WTC11 (cell line): ENCODE measurements around the gene NADK2. TPM values are rescaled to one million over a fixed set of nuclear protein-coding genes. Genes with fewer than 3 reads are reported as not detected.
A peak's percentile ranks its signal among the peaks of the same experiment; 100 is the strongest.

Experiments used
- ATF1 ChIP-seq: sonication (generic); formaldehyde crosslinking; IDR thresholded peaks from 2 replicates; pipeline ENCODE4 v1.8.1; 2023; ENCODE audit warnings: mild to moderate bottlenecking, moderate library complexity, missing genetic modification reagents
- CBFB ChIP-seq: sonication (generic); formaldehyde crosslinking; IDR thresholded peaks from 2 replicates; pipeline ENCODE4 v1.8.1; 2022; ENCODE audit warnings: mild to moderate bottlenecking, low read depth, missing genetic modification reagents
- CREM ChIP-seq: sonication (generic); formaldehyde crosslinking; IDR thresholded peaks from 2 replicates; pipeline ENCODE4 v1.8.1; 2022; ENCODE audit warnings: mild to moderate bottlenecking, missing genetic modification reagents, moderate library complexity
- GABPB1 ChIP-seq: sonication (generic); formaldehyde crosslinking; IDR thresholded peaks from 2 replicates; pipeline ENCODE4 v1.8.1; 2023; ENCODE audit warnings: mild to moderate bottlenecking, missing genetic modification reagents
- IRF2 ChIP-seq: sonication (generic); formaldehyde crosslinking; IDR thresholded peaks from 2 replicates; pipeline ENCODE4 v1.8.0; 2022; ENCODE audit warnings: low read depth, missing genetic modification reagents, borderline replicate concordance
- NFATC4 ChIP-seq: fragments of 250-450 bp; sonication (Bioruptor Pico); IDR thresholded peaks from 2 replicates; pipeline ENCODE4 v1.9.0; 2021; ENCODE audit warnings: mild to moderate bottlenecking
- NR1H2 ChIP-seq: sonication (generic); formaldehyde crosslinking; IDR thresholded peaks from 2 replicates; pipeline ENCODE4 v1.9.0; 2021; ENCODE audit warnings: mild to moderate bottlenecking, moderate library complexity, missing genetic modification reagents
- NR3C1 ChIP-seq: sonication (generic); formaldehyde crosslinking; conservative IDR thresholded peaks from 2 replicates; pipeline ENCODE4 v1.8.1; 2023; ENCODE audit warnings: low read depth, mild to moderate bottlenecking, missing genetic modification reagents
- RELA ChIP-seq: sonication (generic); formaldehyde crosslinking; IDR thresholded peaks from 2 replicates; pipeline ENCODE4 v1.8.1; 2022; ENCODE audit warnings: missing genetic modification reagents, mild to moderate bottlenecking, borderline replicate concordance
- ZNF263 ChIP-seq: sonication (generic); formaldehyde crosslinking; IDR thresholded peaks from 2 replicates; pipeline ENCODE4 v1.8.1; 2022; ENCODE audit warnings: low read depth, mild to moderate bottlenecking, moderate library complexity, missing genetic modification reagents
- ZNF317 ChIP-seq: sonication (generic); formaldehyde crosslinking; IDR thresholded peaks from 2 replicates; pipeline ENCODE4 v1.8.1; 2023; ENCODE audit warnings: low read depth, mild to moderate bottlenecking, moderate library complexity, missing genetic modification reagents, borderline replicate concordance
- ZNF396 ChIP-seq: fragments of 250-450 bp; sonication (Bioruptor Pico); IDR thresholded peaks from 2 replicates; pipeline ENCODE4 v1.8.0; 2021; ENCODE audit warnings: mild to moderate bottlenecking, moderate library complexity, borderline replicate concordance
- ZNF671 ChIP-seq: fragments of 250-450 bp; sonication (Bioruptor Pico); IDR thresholded peaks from 2 replicates; pipeline ENCODE4 v1.8.0; 2021; ENCODE audit warnings: mild to moderate bottlenecking
- total RNA-seq: library from RNA; stranded (reverse); gene quantifications from 3 replicates; pipeline ENCODE4 v1.2.3, GENCODE V29; 2021
- TF ChIP-seq, protein P1 (sequence below): fragments of 250-450 bp; sonication (Bioruptor Pico); IDR thresholded peaks from 2 replicates; pipeline ENCODE4 v1.9.0; 2021; ENCODE audit warnings: mild to moderate bottlenecking
- TF ChIP-seq, protein P2 (sequence below): fragments of 250-450 bp; sonication (Bioruptor Pico); IDR thresholded peaks from 2 replicates; pipeline ENCODE4 v1.8.0; 2021; ENCODE audit warnings: mild to moderate bottlenecking
- TF ChIP-seq, protein P3 (sequence below): sonication (generic); formaldehyde crosslinking; IDR thresholded peaks from 2 replicates; pipeline ENCODE4 v1.8.1; 2023; ENCODE audit warnings: mild to moderate bottlenecking, missing genetic modification reagents
- TF ChIP-seq, protein P4 (sequence below): sonication (generic); formaldehyde crosslinking; IDR thresholded peaks from 2 replicates; pipeline ENCODE4 v1.8.1; 2022; ENCODE audit warnings: low read depth, missing genetic modification reagents, borderline replicate concordance
- TF ChIP-seq, protein P5 (sequence below): sonication (generic); formaldehyde crosslinking; IDR thresholded peaks from 2 replicates; pipeline ENCODE4 v1.8.1; 2023; ENCODE audit warnings: mild to moderate bottlenecking, missing genetic modification reagents, moderate library complexity
- TF ChIP-seq, protein P6 (sequence below): sonication (generic); formaldehyde crosslinking; IDR thresholded peaks from 2 replicates; pipeline ENCODE4 v1.8.0; 2023; ENCODE audit warnings: mild to moderate bottlenecking, missing genetic modification reagents
- TF ChIP-seq, protein P7 (sequence below): sonication (generic); formaldehyde crosslinking; IDR thresholded peaks from 2 replicates; pipeline ENCODE4 v1.8.1; 2022; ENCODE audit warnings: low read depth, mild to moderate bottlenecking, moderate library complexity, missing genetic modification reagents, borderline replicate concordance
- TF ChIP-seq, protein P8 (sequence below): sonication (generic); formaldehyde crosslinking; IDR thresholded peaks from 2 replicates; pipeline ENCODE4 v1.8.1; 2022; ENCODE audit warnings: mild to moderate bottlenecking, moderate library complexity, missing genetic modification reagents
- TF ChIP-seq, protein P9 (sequence below): sonication (generic); formaldehyde crosslinking; IDR thresholded peaks from 2 replicates; pipeline ENCODE4 v1.8.1; 2022; ENCODE audit warnings: mild to moderate bottlenecking, missing genetic modification reagents, moderate library complexity, borderline replicate concordance

NADK2 gene
- total RNA-seq, 1 experiment from 2014 or later: 11.7 TPM

DNA sequence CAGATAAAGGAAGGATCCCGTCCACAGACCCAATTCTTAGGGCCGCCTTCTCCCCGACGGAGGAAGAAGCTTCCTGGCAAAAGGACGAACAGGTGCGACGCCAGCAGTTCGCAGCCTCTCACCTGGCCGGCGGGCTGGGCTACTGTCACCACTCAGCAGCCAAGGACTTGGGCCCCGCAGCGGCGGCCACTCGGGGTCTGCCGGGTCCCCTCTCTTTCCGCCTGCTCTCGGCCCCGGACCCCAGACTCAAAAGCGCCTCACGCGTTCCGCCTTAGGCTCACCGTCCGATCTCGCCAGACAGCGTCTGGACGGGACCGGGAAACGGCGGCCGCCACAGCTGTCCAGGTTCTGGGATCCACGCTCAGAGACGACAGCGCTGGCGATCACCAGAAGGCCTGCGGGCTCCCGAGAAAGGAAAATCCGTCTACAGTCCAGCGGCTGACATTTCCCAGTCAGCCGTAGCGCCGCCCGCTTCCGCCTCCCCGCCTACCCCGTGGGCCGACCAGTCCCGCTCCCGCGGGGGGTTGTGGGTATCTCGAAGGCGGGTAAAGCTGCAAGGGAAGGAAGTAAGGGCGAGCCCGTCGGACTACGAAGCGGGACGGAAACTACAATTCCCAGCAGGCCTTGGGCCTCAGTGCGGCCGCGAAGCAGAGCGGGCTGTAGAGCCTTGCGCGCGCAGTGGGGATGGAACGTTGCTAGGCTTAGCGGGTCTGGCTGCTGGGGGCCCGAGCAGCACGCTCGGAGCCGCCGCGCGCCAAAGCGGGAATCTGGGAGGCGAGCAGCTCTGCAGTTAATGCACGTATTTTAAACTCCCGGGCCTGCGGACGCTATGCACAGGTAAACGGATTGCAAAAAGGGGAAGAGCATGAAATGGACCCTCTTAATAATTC, 90.0 kb downstream of the NADK2 start, which contains the start of the genes LMBRD2 and SKP2 (continued):
- TF ChIP-seq, protein P1, sequence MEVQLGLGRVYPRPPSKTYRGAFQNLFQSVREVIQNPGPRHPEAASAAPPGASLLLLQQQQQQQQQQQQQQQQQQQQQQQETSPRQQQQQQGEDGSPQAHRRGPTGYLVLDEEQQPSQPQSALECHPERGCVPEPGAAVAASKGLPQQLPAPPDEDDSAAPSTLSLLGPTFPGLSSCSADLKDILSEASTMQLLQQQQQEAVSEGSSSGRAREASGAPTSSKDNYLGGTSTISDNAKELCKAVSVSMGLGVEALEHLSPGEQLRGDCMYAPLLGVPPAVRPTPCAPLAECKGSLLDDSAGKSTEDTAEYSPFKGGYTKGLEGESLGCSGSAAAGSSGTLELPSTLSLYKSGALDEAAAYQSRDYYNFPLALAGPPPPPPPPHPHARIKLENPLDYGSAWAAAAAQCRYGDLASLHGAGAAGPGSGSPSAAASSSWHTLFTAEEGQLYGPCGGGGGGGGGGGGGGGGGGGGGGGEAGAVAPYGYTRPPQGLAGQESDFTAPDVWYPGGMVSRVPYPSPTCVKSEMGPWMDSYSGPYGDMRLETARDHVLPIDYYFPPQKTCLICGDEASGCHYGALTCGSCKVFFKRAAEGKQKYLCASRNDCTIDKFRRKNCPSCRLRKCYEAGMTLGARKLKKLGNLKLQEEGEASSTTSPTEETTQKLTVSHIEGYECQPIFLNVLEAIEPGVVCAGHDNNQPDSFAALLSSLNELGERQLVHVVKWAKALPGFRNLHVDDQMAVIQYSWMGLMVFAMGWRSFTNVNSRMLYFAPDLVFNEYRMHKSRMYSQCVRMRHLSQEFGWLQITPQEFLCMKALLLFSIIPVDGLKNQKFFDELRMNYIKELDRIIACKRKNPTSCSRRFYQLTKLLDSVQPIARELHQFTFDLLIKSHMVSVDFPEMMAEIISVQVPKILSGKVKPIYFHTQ (CRISPR knock-in tag): no peak
- TF ChIP-seq IRF2 (CRISPR knock-in tag) (no peak), ZNF317 (CRISPR knock-in tag) (no peak), CBFB (CRISPR knock-in tag) (no peak), GABPB1 (peak; percentile 68; the same call in 1 of the 2 replicates), ZNF263 (CRISPR knock-in tag) (no peak), CREM (CRISPR knock-in tag) (peak; percentile 53; the same call in 1 of the 2 replicates), RELA (CRISPR knock-in tag) (no peak), NFATC4 (no peak), ZNF396 (CRISPR knock-in tag) (no peak), NR3C1 (CRISPR knock-in tag) (no peak), NR1H2 (CRISPR knock-in tag) (no peak), ATF1 (no peak), ZNF671 (no peak)
- TF ChIP-seq, protein P2, sequence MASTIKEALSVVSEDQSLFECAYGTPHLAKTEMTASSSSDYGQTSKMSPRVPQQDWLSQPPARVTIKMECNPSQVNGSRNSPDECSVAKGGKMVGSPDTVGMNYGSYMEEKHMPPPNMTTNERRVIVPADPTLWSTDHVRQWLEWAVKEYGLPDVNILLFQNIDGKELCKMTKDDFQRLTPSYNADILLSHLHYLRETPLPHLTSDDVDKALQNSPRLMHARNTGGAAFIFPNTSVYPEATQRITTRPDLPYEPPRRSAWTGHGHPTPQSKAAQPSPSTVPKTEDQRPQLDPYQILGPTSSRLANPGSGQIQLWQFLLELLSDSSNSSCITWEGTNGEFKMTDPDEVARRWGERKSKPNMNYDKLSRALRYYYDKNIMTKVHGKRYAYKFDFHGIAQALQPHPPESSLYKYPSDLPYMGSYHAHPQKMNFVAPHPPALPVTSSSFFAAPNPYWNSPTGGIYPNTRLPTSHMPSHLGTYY (CRISPR knock-in tag): no peak
- TF ChIP-seq, protein P3, sequence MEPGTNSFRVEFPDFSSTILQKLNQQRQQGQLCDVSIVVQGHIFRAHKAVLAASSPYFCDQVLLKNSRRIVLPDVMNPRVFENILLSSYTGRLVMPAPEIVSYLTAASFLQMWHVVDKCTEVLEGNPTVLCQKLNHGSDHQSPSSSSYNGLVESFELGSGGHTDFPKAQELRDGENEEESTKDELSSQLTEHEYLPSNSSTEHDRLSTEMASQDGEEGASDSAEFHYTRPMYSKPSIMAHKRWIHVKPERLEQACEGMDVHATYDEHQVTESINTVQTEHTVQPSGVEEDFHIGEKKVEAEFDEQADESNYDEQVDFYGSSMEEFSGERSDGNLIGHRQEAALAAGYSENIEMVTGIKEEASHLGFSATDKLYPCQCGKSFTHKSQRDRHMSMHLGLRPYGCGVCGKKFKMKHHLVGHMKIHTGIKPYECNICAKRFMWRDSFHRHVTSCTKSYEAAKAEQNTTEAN (CRISPR knock-in tag): 0 out of 2 replicates have a peak, but pooled peaks have one; percentile 39
- TF ChIP-seq, protein P4, sequence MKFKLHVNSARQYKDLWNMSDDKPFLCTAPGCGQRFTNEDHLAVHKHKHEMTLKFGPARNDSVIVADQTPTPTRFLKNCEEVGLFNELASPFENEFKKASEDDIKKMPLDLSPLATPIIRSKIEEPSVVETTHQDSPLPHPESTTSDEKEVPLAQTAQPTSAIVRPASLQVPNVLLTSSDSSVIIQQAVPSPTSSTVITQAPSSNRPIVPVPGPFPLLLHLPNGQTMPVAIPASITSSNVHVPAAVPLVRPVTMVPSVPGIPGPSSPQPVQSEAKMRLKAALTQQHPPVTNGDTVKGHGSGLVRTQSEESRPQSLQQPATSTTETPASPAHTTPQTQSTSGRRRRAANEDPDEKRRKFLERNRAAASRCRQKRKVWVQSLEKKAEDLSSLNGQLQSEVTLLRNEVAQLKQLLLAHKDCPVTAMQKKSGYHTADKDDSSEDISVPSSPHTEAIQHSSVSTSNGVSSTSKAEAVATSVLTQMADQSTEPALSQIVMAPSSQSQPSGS (CRISPR knock-in tag): no peak
- TF ChIP-seq, protein P5, sequence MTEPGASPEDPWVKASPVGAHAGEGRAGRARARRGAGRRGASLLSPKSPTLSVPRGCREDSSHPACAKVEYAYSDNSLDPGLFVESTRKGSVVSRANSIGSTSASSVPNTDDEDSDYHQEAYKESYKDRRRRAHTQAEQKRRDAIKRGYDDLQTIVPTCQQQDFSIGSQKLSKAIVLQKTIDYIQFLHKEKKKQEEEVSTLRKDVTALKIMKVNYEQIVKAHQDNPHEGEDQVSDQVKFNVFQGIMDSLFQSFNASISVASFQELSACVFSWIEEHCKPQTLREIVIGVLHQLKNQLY: no peak
- TF ChIP-seq, protein P6, sequence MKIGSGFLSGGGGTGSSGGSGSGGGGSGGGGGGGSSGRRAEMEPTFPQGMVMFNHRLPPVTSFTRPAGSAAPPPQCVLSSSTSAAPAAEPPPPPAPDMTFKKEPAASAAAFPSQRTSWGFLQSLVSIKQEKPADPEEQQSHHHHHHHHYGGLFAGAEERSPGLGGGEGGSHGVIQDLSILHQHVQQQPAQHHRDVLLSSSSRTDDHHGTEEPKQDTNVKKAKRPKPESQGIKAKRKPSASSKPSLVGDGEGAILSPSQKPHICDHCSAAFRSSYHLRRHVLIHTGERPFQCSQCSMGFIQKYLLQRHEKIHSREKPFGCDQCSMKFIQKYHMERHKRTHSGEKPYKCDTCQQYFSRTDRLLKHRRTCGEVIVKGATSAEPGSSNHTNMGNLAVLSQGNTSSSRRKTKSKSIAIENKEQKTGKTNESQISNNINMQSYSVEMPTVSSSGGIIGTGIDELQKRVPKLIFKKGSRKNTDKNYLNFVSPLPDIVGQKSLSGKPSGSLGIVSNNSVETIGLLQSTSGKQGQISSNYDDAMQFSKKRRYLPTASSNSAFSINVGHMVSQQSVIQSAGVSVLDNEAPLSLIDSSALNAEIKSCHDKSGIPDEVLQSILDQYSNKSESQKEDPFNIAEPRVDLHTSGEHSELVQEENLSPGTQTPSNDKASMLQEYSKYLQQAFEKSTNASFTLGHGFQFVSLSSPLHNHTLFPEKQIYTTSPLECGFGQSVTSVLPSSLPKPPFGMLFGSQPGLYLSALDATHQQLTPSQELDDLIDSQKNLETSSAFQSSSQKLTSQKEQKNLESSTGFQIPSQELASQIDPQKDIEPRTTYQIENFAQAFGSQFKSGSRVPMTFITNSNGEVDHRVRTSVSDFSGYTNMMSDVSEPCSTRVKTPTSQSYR (CRISPR knock-in tag): no peak
- TF ChIP-seq, protein P7, sequence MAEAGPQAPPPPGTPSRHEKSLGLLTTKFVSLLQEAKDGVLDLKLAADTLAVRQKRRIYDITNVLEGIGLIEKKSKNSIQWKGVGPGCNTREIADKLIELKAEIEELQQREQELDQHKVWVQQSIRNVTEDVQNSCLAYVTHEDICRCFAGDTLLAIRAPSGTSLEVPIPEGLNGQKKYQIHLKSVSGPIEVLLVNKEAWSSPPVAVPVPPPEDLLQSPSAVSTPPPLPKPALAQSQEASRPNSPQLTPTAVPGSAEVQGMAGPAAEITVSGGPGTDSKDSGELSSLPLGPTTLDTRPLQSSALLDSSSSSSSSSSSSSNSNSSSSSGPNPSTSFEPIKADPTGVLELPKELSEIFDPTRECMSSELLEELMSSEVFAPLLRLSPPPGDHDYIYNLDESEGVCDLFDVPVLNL (CRISPR knock-in tag): no peak
- TF ChIP-seq, protein P8, sequence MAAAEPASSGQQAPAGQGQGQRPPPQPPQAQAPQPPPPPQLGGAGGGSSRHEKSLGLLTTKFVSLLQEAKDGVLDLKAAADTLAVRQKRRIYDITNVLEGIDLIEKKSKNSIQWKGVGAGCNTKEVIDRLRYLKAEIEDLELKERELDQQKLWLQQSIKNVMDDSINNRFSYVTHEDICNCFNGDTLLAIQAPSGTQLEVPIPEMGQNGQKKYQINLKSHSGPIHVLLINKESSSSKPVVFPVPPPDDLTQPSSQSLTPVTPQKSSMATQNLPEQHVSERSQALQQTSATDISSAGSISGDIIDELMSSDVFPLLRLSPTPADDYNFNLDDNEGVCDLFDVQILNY (CRISPR knock-in tag): peak; percentile 99
- TF ChIP-seq, protein P9, sequence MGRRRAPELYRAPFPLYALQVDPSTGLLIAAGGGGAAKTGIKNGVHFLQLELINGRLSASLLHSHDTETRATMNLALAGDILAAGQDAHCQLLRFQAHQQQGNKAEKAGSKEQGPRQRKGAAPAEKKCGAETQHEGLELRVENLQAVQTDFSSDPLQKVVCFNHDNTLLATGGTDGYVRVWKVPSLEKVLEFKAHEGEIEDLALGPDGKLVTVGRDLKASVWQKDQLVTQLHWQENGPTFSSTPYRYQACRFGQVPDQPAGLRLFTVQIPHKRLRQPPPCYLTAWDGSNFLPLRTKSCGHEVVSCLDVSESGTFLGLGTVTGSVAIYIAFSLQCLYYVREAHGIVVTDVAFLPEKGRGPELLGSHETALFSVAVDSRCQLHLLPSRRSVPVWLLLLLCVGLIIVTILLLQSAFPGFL (CRISPR knock-in tag): no peak
